NCI-H1694 (cell line): ENCODE results near the gene XRCC6.
"Not testable (repeated sequence)": the region's sequence is repeated elsewhere in the genome, so short reads cannot be mapped to it uniquely, and the experiment has no call there.

ENCODE experiments used
- DNase-seq: peaks from one replicate; lab custom pipeline; 2025; lab: John Stamatoyannopoulos, UW

Gene XRCC6

GRCh38 chr22:41650821-41651220 is 29.7 kb downstream of the XRCC6 start:
- no peak for DNase-seq

- DNase-seq, result no peak
These were observed 33.2 kb downstream of the XRCC6 start for GRCh38 chr22:41654322-41654721.

- DNase-seq, result no peak
These were observed 35.5 kb downstream of the XRCC6 start for GRCh38 chr22:41656556-41656955.

GRCh38 chr22:41657709-41658108 is 36.6 kb downstream of the XRCC6 start:
- DNase-seq, result no peak

- DNase-seq, result no peak
These were observed 37.8 kb downstream of the XRCC6 start for GRCh38 chr22:41658869-41659268.

- DNase-seq, result no peak
These were observed 38.8 kb downstream of the XRCC6 start for GRCh38 chr22:41659941-41660340.

- no peak for DNase-seq
These were observed 39.3 kb downstream of the XRCC6 start for GRCh38 chr22:41660416-41660815.

GRCh38 chr22:41661088-41661487 is 40.0 kb downstream of the XRCC6 start:
- no peak for DNase-seq

- DNase-seq, result no peak
These were observed 40.6 kb downstream of the XRCC6 start for GRCh38 chr22:41661713-41662112.

GRCh38 chr22:41663594-41663993 is 42.5 kb downstream of the XRCC6 start:
- DNase-seq, result not testable (repeated sequence)

- no peak for DNase-seq
These were observed 43.4 kb downstream of the XRCC6 start for GRCh38 chr22:41664490-41664889.

- DNase-seq, result no peak
These were observed 43.9 kb downstream of the XRCC6 start for GRCh38 chr22:41664951-41665350.

GRCh38 chr22:41668971-41669911 is 48.1 kb downstream of the XRCC6 start:
- DNase-seq, result no peak

- DNase-seq, result not testable (repeated sequence)
These were observed 51.0 kb downstream of the XRCC6 start for GRCh38 chr22:41672096-41672495.

GRCh38 chr22:41672780-41673509 is 51.9 kb downstream of the XRCC6 start:
- no peak for DNase-seq

GRCh38 chr22:41674846-41675340 is 53.8 kb downstream of the XRCC6 start:
- DNase-seq, result no peak

- DNase-seq, result no peak
These were observed 55.0 kb downstream of the XRCC6 start for GRCh38 chr22:41676134-41676533.

- no peak for DNase-seq
These were observed 60.5 kb downstream of the XRCC6 start for GRCh38 chr22:41681616-41682015.

GRCh38 chr22:41682033-41682807 is 61.1 kb downstream of the XRCC6 start:
- DNase-seq, result peak; percentile 71

- no peak for DNase-seq
These were observed 62.0 kb downstream of the XRCC6 start for GRCh38 chr22:41683052-41683451.

- DNase-seq, result no peak
These were observed 62.5 kb downstream of the XRCC6 start for GRCh38 chr22:41683616-41684015.

GRCh38 chr22:41684194-41684593 is 63.1 kb downstream of the XRCC6 start:
- no peak for DNase-seq
